ENCODE data around the gene CLEC7A. TPM values are rescaled to one million over a fixed set of nuclear protein-coding genes. Genes with fewer than 3 reads are reported as not detected.

Gene CLEC7A
- not detected in 2 replicates for total RNA-seq

DNA sequence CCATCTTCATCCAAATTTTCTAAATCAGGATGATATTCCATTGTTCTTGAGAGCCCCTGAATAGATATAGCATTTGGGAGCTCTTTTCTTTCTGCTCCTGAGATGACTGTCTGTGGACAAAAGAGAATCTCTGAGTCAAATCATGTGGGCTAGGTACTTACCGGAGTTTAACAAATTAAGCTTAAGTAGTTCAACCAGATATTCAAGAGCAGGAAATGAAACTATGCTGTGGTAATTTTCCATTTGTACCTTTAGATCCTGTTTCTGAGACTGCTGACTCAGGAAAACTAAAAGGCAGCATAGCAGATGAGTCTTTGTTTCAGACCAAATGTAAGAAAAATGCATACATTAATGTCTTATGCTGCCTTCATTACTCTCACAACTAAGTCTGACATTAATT, at the start of gene CLEC7A:
TSS of gene CLEC7A (minus strand) at position 158 of the 400 bp plus-strand sequence. CDS start at position 41, 117 bp downstream.

DNA sequence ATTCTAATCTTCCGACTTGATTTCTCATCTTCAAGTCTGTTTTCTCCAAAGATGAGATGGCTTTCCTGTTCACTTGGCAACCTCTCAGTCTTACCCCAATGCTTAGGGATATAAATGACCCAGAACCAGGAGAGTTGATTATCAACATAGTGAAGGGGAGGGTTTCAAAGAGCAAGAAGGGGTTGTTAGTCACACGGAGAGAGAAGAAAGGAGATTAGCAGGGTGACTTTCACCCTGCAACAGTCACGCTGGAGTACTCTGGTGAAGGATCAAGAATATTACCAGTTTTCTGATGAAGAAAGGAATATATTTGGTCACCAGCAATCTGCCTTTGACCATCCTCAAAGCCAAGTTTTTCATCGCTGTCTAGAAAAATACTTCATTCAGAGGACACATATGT, 48.8 kb upstream of the CLEC7A start, which contains the start of gene TMEM52B:
TSS of gene TMEM52B (plus strand) at position 212 of the 400 bp plus-strand sequence. CDS start 543 bp downstream, outside the sequence.

DNA sequence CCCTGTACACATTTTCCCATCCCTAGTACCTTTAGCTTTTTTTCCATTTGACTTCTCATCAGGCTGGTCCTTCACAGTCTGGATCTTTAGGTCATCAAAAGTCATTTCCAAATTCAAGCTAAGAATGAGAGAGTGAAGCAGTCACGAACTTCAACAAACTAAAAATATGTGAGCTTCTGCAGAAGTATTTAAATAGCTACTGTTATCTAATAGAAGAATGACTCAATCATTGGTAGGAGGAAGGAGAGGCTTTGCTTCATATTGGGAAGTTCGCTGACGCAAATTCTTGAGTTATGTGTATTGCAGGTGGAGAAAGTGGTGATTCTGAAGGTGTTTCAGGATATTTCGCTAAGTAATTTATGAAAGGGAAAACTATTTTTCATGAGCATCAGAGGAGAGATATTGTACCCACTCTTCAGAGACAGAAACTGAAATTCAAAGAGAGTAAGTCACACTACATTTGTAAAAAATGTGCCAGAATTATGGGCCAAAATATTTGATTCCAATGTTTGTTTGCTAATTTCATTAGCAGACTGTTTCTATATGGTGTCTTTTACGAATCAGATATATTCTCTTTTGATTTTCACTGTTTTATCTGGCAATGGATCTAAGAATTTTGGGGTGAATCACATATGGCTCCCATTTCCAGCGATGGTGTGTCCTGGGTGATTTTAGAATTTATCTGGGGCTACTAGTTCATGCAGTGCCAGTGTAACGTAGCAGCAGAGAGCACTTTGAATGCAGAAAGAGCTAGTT, 42.2 kb upstream of the CLEC7A start, which contains the start of gene OLR1:
TSS of gene OLR1 (minus strand) at position 160 of the 756 bp plus-strand sequence. CDS start at position 105, 55 bp downstream.

DNA sequence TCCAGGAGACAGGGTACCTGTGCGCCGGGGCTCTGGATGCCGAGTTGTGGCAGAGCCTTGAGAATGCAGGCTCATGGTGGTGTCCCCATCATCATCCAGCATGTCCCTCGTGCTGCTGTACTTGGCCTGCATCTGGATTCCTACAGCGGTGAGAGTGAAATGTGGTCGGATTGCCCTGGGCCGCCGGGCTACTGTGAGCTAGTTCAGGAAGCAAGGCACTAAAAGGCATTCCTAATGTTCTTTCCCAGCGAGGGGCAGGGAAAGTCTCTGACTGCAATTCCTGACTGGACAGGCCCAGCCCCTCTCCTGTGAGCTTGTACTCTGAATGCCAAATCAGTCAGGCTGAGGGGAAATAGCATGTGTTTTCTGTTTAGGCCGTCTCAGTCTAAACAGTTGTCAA, 31.2 kb downstream of the CLEC7A start, which contains the start of gene CLEC1A:
TSS of gene CLEC1A (minus strand) at position 195 of the 400 bp plus-strand sequence. CDS start at position 132, 63 bp downstream.

Other genes starting within 250 kb of the CLEC7A start
- not detected in 2 replicates for gene KLRF2, start 248.7 kb downstream of the CLEC7A start, total RNA-seq
- not detected in 2 replicates for gene CLEC2A, start 197.8 kb downstream of the CLEC7A start, total RNA-seq
- not detected in 2 replicates for gene CLEC12A, start 158.8 kb downstream of the CLEC7A start, total RNA-seq
- gene CLEC1B, start 131.1 kb downstream of the CLEC7A start, total RNA-seq: not detected in 2 replicates
- not detected in 2 replicates for gene CLEC12B, start 119.6 kb downstream of the CLEC7A start, total RNA-seq
- not detected in 2 replicates for gene CLEC9A, start 99.5 kb downstream of the CLEC7A start, total RNA-seq
- 0.81 TPM in 1 of 2 replicates, not detected in the other for gene CLEC1A, start 31.2 kb downstream of the CLEC7A start, total RNA-seq
- gene OLR1, start 41.9 kb upstream of the CLEC7A start, total RNA-seq: not detected in 2 replicates
- gene TMEM52B, start 48.8 kb upstream of the CLEC7A start, total RNA-seq: not detected in 2 replicates
- 35.6 and 38.3 TPM in 2 replicates for gene GABARAPL1, start 82.7 kb upstream of the CLEC7A start, total RNA-seq
- not detected in 2 replicates for gene KLRD1, start 177.7 kb upstream of the CLEC7A start, total RNA-seq